GM23338 (cell line): Measurements from ENCODE around the gene TREML4. TPM values are rescaled to one million over a fixed set of nuclear protein-coding genes. Genes with fewer than 3 reads are reported as not detected.

Experiments used
- ATAC-seq: fragments of 200-7000 bp; cut with Tn5 transposase; 3 replicates; pipeline ENCODE4 v1.9.1; 2020
- DNase-seq: peaks from one replicate; pipeline ENCODE4 v3.0.0-alpha.2; 2015; ENCODE audit warnings: low spot score
- H2AFZ ChIP-seq: fragments of 200-600 bp; sonication (generic); 2 replicates; pipeline ENCODE4 v1.8.0; 2016; ENCODE audit warnings: antibody characterized with exemption, mild to moderate bottlenecking, moderate library complexity
- H3F3A ChIP-seq: fragments of 200-600 bp; sonication (generic); replicated peaks from 2 replicates; pipeline ENCODE4 v1.8.0; 2017; ENCODE audit warnings: antibody characterized with exemption, mixed run types, low read depth
- H3K27ac ChIP-seq: fragments of 200-600 bp; sonication (generic); 2 replicates; pipeline ENCODE4 v1.6.1; 2016; ENCODE audit warnings: low read depth
- H3K27me3 ChIP-seq: fragments of 200-600 bp; sonication (generic); 2 replicates; pipeline ENCODE4 v1.8.0; 2016; ENCODE audit warnings: mild to moderate bottlenecking, mixed run types, moderate library complexity; ENCODE audit not compliant: insufficient read depth
- H3K36me3 ChIP-seq: fragments of 200-600 bp; sonication (generic); 2 replicates; pipeline ENCODE4 v1.8.0; 2016; ENCODE audit warnings: mild to moderate bottlenecking; ENCODE audit not compliant: insufficient read depth
- H3K4me1 ChIP-seq: fragments of 200-600 bp; sonication (generic); 2 replicates; pipeline ENCODE4 v1.8.0; 2016; ENCODE audit warnings: mild to moderate bottlenecking, moderate library complexity; ENCODE audit not compliant: insufficient read depth
- H3K4me2 ChIP-seq: fragments of 200-600 bp; sonication (generic); 2 replicates; pipeline ENCODE4 v1.7.1; 2017; ENCODE audit warnings: mixed run types
- H3K4me3 ChIP-seq: fragments of 200-600 bp; sonication (generic); 2 replicates; pipeline ENCODE4 v1.6.1; 2016; ENCODE audit warnings: mixed run types
- H3K79me2 ChIP-seq: fragments of 200-600 bp; sonication (generic); replicated peaks from 2 replicates; pipeline ENCODE4 v1.8.0; 2017; ENCODE audit warnings: mild to moderate bottlenecking; ENCODE audit not compliant: insufficient read depth
- H3K9me2 ChIP-seq: fragments of 200-600 bp; sonication (generic); 2 replicates; pipeline ENCODE4 v1.8.0; 2017; ENCODE audit not compliant: insufficient read depth
- H4K20me1 ChIP-seq: fragments of 200-600 bp; sonication (generic); replicated peaks from 2 replicates; pipeline ENCODE4 v1.8.0; 2017; ENCODE audit warnings: mild to moderate bottlenecking; ENCODE audit not compliant: insufficient read depth
- H3K27ac Mint-ChIP-seq: 2 replicates; pipeline ENCODE4 v1.8.0; 2020; ENCODE audit warnings: inconsistent platforms, mild to moderate bottlenecking, moderate library complexity, mixed read lengths
- H3K27me3 Mint-ChIP-seq: 3 replicates; pipeline ENCODE4 v1.8.0; 2022; ENCODE audit warnings: low read depth, mild to moderate bottlenecking, moderate library complexity, mixed read lengths, inconsistent platforms; ENCODE audit not compliant: insufficient read depth, poor library complexity
- H3K36me3 Mint-ChIP-seq: 3 replicates; pipeline ENCODE4 v1.8.0; 2021; ENCODE audit warnings: low read depth, mild to moderate bottlenecking, inconsistent platforms, moderate library complexity, mixed read lengths
- H3K4me1 Mint-ChIP-seq: 3 replicates; pipeline ENCODE4 v1.8.0; 2020; ENCODE audit warnings: mild to moderate bottlenecking, inconsistent platforms, mixed read lengths
- H3K4me3 Mint-ChIP-seq: 3 replicates; pipeline ENCODE4 v1.8.0; 2021; ENCODE audit warnings: moderate library complexity, mild to moderate bottlenecking, inconsistent platforms, mixed read lengths
- H3K9me3 Mint-ChIP-seq: 3 replicates; pipeline ENCODE4 v1.8.0; 2020; ENCODE audit warnings: moderate library complexity, mild to moderate bottlenecking, inconsistent platforms, mixed read lengths
- EZH2phosphoT487 ChIP-seq: fragments of 200-600 bp; sonication (generic); IDR thresholded peaks from one replicate; pipeline ENCODE4 v1.8.1; 2018; ENCODE audit warnings: antibody characterized with exemption; ENCODE audit not compliant: unreplicated experiment
- REST ChIP-seq: IDR thresholded peaks from one replicate; pipeline ENCODE4 v1.6.1; 2018; ENCODE audit warnings: antibody characterized with exemption; ENCODE audit not compliant: unreplicated experiment
- polyA plus RNA-seq: library from polyadenylated mRNA; unstranded; fragments of >200 nt; fragmentation: Nextera tagmentation; extraction: Ambion mirVana; gene quantifications from 2 replicates; pipeline ENCODE4 v1.2.1, GENCODE V29; 2016
- total RNA-seq: library from RNA; depleted of rRNA; stranded (reverse); fragments of >200 nt; shearing (Covaris generic); gene quantifications from 2 replicates; pipeline ENCODE4 v1.2.3, GENCODE V29; 2014
- TF ChIP-seq, protein P1 (sequence below): IDR thresholded peaks from 2 replicates; pipeline ENCODE4 v1.6.1; 2016; ENCODE audit warnings: antibody characterized with exemption
- TF ChIP-seq, protein P2 (sequence below): fragments of 250-450 bp; sonication (Bioruptor Pico); IDR thresholded peaks from 2 replicates; pipeline ENCODE4 v1.5.0; 2020; ENCODE audit warnings: mild to moderate bottlenecking, moderate library complexity

TREML4 gene
- total and polyA plus RNA-seq, 2 experiments from 2014 or later = not detected

DNA sequence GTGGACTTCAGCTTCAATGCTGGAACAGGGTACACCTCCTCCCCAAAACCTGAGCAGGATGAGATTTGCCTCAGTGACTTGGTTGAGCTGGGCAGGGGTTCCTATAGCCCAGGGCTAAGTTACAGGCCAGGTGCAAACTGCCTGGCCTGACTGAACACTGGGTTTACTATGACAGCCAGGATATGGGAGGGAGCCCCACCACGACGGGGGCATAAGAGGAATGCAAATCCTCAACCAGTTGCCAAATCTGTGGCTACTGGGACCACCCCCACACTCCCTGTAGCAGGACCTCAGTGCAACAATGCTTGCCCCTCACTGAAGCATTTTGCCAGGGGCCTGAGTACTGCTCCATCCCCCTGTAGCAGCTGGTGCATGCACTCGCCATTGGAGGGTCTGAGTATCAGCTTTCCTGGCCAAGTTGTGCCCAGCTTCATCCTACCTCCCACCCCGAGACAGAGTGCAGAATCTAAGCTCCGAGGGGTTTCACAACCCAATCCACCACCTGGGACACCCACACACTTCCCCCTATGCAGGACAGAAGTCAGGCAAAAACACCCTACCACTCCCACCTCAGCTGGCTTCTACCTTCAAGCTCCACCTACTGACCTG lies 27.6 kb downstream of the TREML4 start:
- Mint-ChIP-seq H3K27ac (no peak overlapping the region), H3K4me1 (no peaks in the 10 kb centered on the region), H3K9me3 (peaks cover 10% of the 10 kb centered on the region), H3K27me3 (peaks cover 8% of the 10 kb centered on the region), H3K4me3 (no peak overlapping the region), H3K36me3 (no peaks in the 10 kb centered on the region)
- Histone ChIP-seq H3K9me2 (peaks cover 7% of the 10 kb centered on the region), H3K27ac (no peak overlapping the region), H3K36me3 (no peaks in the 10 kb centered on the region), H3K4me2 (no peak overlapping the region), H3K4me3 (no peak overlapping the region), H3K79me2 (no peaks in the 10 kb centered on the region), H3K4me1 (no peaks in the 10 kb centered on the region), H3F3A (no peaks in the 10 kb centered on the region), H4K20me1 (no peaks in the 10 kb centered on the region), H3K27me3 (no peaks in the 10 kb centered on the region), H2AFZ (no peak overlapping the region)
- TF ChIP-seq EZH2phosphoT487 (no peak), REST (no peak)
- TF ChIP-seq, protein P1, sequence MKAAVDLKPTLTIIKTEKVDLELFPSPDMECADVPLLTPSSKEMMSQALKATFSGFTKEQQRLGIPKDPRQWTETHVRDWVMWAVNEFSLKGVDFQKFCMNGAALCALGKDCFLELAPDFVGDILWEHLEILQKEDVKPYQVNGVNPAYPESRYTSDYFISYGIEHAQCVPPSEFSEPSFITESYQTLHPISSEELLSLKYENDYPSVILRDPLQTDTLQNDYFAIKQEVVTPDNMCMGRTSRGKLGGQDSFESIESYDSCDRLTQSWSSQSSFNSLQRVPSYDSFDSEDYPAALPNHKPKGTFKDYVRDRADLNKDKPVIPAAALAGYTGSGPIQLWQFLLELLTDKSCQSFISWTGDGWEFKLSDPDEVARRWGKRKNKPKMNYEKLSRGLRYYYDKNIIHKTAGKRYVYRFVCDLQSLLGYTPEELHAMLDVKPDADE = no peak
- TF ChIP-seq, protein P2, sequence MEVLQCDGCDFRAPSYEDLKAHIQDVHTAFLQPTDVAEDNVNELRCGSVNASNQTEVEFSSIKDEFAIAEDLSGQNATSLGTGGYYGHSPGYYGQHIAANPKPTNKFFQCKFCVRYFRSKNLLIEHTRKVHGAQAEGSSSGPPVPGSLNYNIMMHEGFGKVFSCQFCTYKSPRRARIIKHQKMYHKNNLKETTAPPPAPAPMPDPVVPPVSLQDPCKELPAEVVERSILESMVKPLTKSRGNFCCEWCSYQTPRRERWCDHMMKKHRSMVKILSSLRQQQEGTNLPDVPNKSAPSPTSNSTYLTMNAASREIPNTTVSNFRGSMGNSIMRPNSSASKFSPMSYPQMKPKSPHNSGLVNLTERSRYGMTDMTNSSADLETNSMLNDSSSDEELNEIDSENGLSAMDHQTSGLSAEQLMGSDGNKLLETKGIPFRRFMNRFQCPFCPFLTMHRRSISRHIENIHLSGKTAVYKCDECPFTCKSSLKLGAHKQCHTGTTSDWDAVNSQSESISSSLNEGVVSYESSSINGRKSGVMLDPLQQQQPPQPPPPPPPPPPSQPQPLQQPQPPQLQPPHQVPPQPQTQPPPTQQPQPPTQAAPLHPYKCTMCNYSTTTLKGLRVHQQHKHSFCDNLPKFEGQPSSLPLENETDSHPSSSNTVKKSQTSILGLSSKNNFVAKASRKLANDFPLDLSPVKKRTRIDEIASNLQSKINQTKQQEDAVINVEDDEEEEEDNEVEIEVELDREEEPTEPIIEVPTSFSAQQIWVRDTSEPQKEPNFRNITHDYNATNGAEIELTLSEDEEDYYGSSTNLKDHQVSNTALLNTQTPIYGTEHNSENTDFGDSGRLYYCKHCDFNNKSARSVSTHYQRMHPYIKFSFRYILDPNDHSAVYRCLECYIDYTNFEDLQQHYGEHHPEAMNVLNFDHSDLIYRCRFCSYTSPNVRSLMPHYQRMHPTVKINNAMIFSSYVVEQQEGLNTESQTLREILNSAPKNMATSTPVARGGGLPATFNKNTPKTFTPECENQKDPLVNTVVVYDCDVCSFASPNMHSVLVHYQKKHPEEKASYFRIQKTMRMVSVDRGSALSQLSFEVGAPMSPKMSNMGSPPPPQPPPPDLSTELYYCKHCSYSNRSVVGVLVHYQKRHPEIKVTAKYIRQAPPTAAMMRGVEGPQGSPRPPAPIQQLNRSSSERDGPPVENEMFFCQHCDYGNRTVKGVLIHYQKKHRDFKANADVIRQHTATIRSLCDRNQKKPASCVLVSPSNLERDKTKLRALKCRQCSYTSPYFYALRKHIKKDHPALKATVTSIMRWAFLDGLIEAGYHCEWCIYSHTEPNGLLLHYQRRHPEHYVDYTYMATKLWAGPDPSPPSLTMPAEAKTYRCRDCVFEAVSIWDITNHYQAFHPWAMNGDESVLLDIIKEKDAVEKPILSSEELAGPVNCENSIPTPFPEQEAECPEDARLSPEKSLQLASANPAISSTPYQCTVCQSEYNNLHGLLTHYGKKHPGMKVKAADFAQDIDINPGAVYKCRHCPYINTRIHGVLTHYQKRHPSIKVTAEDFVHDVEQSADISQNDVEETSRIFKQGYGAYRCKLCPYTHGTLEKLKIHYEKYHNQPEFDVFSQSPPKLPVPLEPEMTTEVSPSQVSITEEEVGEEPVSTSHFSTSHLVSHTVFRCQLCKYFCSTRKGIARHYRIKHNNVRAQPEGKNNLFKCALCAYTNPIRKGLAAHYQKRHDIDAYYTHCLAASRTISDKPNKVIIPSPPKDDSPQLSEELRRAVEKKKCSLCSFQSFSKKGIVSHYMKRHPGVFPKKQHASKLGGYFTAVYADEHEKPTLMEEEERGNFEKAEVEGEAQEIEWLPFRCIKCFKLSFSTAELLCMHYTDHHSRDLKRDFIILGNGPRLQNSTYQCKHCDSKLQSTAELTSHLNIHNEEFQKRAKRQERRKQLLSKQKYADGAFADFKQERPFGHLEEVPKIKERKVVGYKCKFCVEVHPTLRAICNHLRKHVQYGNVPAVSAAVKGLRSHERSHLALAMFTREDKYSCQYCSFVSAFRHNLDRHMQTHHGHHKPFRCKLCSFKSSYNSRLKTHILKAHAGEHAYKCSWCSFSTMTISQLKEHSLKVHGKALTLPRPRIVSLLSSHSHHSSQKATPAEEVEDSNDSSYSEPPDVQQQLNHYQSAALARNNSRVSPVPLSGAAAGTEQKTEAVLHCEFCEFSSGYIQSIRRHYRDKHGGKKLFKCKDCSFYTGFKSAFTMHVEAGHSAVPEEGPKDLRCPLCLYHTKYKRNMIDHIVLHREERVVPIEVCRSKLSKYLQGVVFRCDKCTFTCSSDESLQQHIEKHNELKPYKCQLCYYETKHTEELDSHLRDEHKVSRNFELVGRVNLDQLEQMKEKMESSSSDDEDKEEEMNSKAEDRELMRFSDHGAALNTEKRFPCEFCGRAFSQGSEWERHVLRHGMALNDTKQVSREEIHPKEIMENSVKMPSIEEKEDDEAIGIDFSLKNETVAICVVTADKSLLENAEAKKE (CRISPR knock-in tag) = no peak
- no peak for DNase-seq
- no peak for ATAC-seq
